GM21381 (cell line): ENCODE data around the gene CREG1.
A peak's percentile ranks its signal among the peaks of the same experiment; 100 is the strongest.

Experiments
- ATAC-seq: cut with Tn5 transposase; IDR thresholded peaks from one replicate; pipeline ENCODE4 v1.9.1; 2021; ENCODE audit warnings: mild to moderate bottlenecking, moderate library complexity; ENCODE audit not compliant: unreplicated experiment

The CREG1 gene

GRCh38 chr1:167509587-167509986 lies 44.0 kb downstream of the CREG1 start:
- ATAC-seq: no peak

- ATAC-seq: no peak
Measured at GRCh38 chr1:167507719-167508118, 45.8 kb downstream of the CREG1 start.

GRCh38 chr1:167504467-167504827 lies 49.1 kb downstream of the CREG1 start:
- ATAC-seq: no peak

GRCh38 chr1:167503626-167504466 lies 49.7 kb downstream of the CREG1 start:
- no peak for ATAC-seq

- no peak for ATAC-seq
Measured at GRCh38 chr1:167502719-167503462, 50.7 kb downstream of the CREG1 start.

- no peak for ATAC-seq
Measured at GRCh38 chr1:167502192-167502551, 51.4 kb downstream of the CREG1 start.

- no peak for ATAC-seq
Measured at GRCh38 chr1:167501515-167502191, 51.9 kb downstream of the CREG1 start.

GRCh38 chr1:167500283-167500860 lies 53.2 kb downstream of the CREG1 start:
- ATAC-seq: no peak

- peak; percentile 97 for ATAC-seq
Measured at GRCh38 chr1:167499664-167500101, 53.9 kb downstream of the CREG1 start.

- no peak for ATAC-seq
Measured at GRCh38 chr1:167499106-167499505, 54.5 kb downstream of the CREG1 start.

GRCh38 chr1:167496797-167497619 lies 56.6 kb downstream of the CREG1 start:
- ATAC-seq: no peak

GRCh38 chr1:167493372-167493771 lies 60.2 kb downstream of the CREG1 start:
- ATAC-seq: no peak

- ATAC-seq: no peak
Measured at GRCh38 chr1:167492481-167492910, 61.1 kb downstream of the CREG1 start.

- no peak for ATAC-seq
Measured at GRCh38 chr1:167491586-167492461, 61.7 kb downstream of the CREG1 start.
